ENCODE results near the gene TMEM74B. TPM values are rescaled to one million over a fixed set of nuclear protein-coding genes. Genes with fewer than 3 reads are reported as not detected.
"Not testable (repeated sequence)": the region's sequence is repeated elsewhere in the genome, so short reads cannot be mapped to it uniquely, and the experiment has no call there.

Gene TMEM74B
- total and polyA plus RNA-seq, 4 donors, result 2.3 to 10.9 (median 7.6) TPM

DNA sequence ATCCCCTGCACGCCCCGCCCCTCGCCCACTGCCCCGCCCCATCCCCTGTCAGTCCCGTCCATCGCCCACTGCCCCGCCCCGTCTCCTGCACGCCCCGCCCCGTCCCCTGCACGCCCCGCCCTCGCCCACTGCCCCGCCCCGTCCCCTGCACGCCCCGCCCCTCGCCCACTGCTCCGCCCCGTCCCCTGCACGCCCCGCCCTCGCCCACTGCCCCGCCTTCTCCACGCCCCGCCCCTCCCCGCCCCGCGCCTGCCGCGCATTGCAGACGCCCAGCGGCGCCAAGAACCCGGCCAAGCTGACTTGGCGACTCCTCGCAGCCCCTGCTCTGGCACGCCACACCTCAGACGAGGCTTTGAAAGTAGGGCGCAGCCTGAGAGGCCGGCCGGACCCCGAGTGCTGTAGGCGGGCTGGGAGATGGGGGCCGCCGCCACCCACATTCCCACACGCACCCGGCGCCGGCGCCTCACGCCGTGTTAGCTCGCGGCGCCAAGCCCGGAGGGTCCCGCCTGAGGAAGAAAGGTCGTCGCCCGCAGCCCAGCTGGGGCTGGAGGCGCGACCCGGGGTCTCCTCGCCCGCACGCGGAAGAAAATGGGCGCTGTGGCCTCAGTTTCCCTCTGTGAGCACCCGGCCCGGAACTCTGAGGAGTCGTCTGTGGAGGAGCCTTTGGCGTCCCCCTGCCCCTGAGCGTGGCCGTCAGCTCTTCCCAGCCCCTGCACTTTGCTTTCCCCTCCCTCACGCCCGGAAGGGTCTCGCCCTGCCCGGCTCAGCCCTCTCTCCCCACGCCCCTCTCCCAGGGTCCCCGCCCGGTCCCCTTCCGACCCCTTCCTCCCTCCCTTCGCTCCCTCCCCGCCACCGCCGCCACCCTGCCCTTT, 41.2 kb upstream of the TMEM74B start, which contains the start of gene RAD21L1:
RAD21L1 (plus strand) TSS at position 262 of the 872 bp plus-strand sequence. CDS start 2,410 bp downstream, outside the sequence.
- H3K27ac ChIP-seq (ENCODE audit: low read depth in 1 of 2, low read length in 1 of 2), result peak within 1 kb of the TSS in 1 of 2 donors; percentile 72
- WGBS, 2 donors, result 0 to 2% methylated on average over 39 to 87 of the region's 88 CpGs
- peak; percentile 71 to 85 (median 82) for DNase-seq
- ATAC-seq (ENCODE audit: insufficient read depth, low FRiP score), result peak; percentile 96
- peaks cover 0 to 36% (median 22%) of the 10 kb centered on the region in 3 donors for H3K27me3 ChIP-seq (ENCODE audit: control insufficient read depth in 3 of 3, insufficient read depth in 3 of 3, low read length in 2 of 3)
- no peaks in the 10 kb centered on the region for H3K9me3 ChIP-seq (ENCODE audit: control insufficient read depth in 4 of 4, insufficient read depth in 3 of 4, low read length in 3 of 4)
- no peaks in the 10 kb centered on the region for H3K36me3 ChIP-seq (ENCODE audit: control insufficient read depth in 4 of 4, insufficient read depth in 4 of 4, low read length in 4 of 4)
- H3K4me3 ChIP-seq, result peak within 1 kb of the TSS; percentile 50
- TF ChIP-seq, protein P1, sequence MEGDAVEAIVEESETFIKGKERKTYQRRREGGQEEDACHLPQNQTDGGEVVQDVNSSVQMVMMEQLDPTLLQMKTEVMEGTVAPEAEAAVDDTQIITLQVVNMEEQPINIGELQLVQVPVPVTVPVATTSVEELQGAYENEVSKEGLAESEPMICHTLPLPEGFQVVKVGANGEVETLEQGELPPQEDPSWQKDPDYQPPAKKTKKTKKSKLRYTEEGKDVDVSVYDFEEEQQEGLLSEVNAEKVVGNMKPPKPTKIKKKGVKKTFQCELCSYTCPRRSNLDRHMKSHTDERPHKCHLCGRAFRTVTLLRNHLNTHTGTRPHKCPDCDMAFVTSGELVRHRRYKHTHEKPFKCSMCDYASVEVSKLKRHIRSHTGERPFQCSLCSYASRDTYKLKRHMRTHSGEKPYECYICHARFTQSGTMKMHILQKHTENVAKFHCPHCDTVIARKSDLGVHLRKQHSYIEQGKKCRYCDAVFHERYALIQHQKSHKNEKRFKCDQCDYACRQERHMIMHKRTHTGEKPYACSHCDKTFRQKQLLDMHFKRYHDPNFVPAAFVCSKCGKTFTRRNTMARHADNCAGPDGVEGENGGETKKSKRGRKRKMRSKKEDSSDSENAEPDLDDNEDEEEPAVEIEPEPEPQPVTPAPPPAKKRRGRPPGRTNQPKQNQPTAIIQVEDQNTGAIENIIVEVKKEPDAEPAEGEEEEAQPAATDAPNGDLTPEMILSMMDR (IDR thresholded peaks at IDR 0.05; ENCODE audit: control extremely low read depth, extremely low read depth), result no peak
- peak within 1 kb of the TSS in 1 of 2 donors; percentile 25 for H3K9ac ChIP-seq (ENCODE audit: insufficient read depth in 1 of 2, low read length in 2 of 2)
- peaks cover 0 to 6% (median 0%) of the 10 kb centered on the region in 5 donors for H3K4me1 ChIP-seq (ENCODE audit: control insufficient read depth in 5 of 5, insufficient read depth in 5 of 5, low read length in 5 of 5)

DNA sequence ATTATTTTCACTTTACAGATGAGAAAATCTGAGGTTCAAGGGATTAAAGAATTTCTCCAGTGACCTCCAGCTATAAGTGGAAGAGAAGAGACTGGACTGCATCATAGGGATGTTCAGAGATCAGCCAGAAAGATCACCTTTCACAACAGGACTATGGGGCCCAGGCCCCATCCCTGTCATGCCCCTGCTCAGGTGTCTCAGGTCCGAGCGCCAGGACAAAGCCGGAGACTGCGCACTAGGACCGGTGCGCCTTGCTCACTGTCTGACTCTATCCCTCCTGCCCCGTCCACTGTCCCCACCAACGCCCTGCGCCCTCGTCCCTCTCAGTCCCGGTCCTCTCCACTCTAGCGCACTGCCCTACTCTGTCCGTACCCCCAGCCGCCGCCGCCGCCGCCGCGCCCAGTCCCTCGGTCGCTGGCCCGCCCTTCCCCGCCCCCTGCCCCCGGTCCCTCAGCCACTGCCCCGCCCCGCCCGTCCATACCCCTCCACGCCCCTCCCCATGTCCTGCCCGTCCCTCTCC, 40.5 kb upstream of the TMEM74B start:
- Histone ChIP-seq H3K27ac (ENCODE audit: low read depth in 1 of 2, low read length in 1 of 2) (no peak overlapping the region), H3K4me3 (no peak overlapping the region), H3K4me1 (ENCODE audit: control insufficient read depth in 5 of 5, insufficient read depth in 5 of 5, low read length in 5 of 5) (peaks cover 0 to 6% (median 0%) of the 10 kb centered on the region in 5 donors), H3K9me3 (ENCODE audit: control insufficient read depth in 4 of 4, insufficient read depth in 3 of 4, low read length in 3 of 4) (no peaks in the 10 kb centered on the region), H3K9ac (ENCODE audit: insufficient read depth in 1 of 2, low read length in 2 of 2) (no peak overlapping the region), H3K36me3 (ENCODE audit: control insufficient read depth in 4 of 4, insufficient read depth in 4 of 4, low read length in 4 of 4) (no peaks in the 10 kb centered on the region), H3K27me3 (ENCODE audit: control insufficient read depth in 3 of 3, insufficient read depth in 3 of 3, low read length in 2 of 3) (peaks cover 0 to 31% (median 22%) of the 10 kb centered on the region in 3 donors)
- DNase-seq, result no peak
- peak; percentile 42 for ATAC-seq (ENCODE audit: insufficient read depth, low FRiP score)
- 4% methylated on average over 24 to 30 of the region's 30 CpGs for WGBS, 2 donors
- TF ChIP-seq, protein P1 (IDR thresholded peaks at IDR 0.05; ENCODE audit: control extremely low read depth, extremely low read depth), result no peak

DNA sequence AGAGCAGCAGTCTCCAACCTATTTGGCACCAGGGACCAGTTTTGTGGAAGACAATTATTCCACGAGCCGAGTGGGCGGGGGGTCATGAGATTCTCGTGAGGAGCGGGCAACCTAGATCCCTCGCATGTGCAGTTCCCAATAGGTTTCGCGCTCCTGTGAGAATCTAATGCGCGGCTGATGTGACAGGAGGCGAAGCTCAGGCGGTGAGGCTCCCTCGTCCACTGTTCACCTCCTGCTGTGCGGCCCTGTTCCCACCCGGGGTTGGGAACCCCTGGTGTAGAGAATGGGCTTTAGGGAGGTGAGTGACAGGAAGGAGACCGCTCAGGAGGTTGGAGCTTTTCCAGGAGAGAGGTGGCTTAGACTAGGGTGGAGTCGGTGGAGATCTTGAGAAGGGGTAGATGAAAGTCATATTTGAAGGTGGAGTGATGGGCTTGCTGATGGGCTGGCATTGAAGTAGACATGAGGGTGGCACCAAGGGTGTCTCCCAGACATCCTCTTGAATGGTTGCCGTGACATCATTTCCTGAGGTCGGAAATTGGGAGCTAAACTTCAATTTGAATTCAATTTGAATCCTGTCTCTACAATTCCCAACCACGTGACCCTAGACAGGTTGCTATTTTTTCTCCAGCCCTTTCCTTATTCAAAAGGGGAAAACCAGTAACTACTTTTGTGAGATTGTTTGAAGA, 39.6 kb upstream of the TMEM74B start:
- Histone ChIP-seq H3K27ac (ENCODE audit: low read depth in 1 of 2, low read length in 1 of 2) (no peak overlapping the region), H3K9me3 (ENCODE audit: control insufficient read depth in 4 of 4, insufficient read depth in 3 of 4, low read length in 3 of 4) (no peaks in the 10 kb centered on the region), H3K27me3 (ENCODE audit: control insufficient read depth in 3 of 3, insufficient read depth in 3 of 3, low read length in 2 of 3) (peaks cover 0 to 24% (median 18%) of the 10 kb centered on the region in 3 donors), H3K9ac (ENCODE audit: insufficient read depth in 1 of 2, low read length in 2 of 2) (no peak overlapping the region), H3K4me3 (no peak overlapping the region), H3K36me3 (ENCODE audit: control insufficient read depth in 4 of 4, insufficient read depth in 4 of 4, low read length in 4 of 4) (no peaks in the 10 kb centered on the region), H3K4me1 (ENCODE audit: control insufficient read depth in 5 of 5, insufficient read depth in 5 of 5, low read length in 5 of 5) (peaks cover 0 to 6% (median 0%) of the 10 kb centered on the region in 5 donors)
- 78 to 89% methylated on average over 20 of the region's 20 CpGs for WGBS, 2 donors
- DNase-seq (no peak), ATAC-seq (ENCODE audit: insufficient read depth, low FRiP score) (no peak)
- TF ChIP-seq, protein P1 (IDR thresholded peaks at IDR 0.05; ENCODE audit: control extremely low read depth, extremely low read depth), result no peak

DNA sequence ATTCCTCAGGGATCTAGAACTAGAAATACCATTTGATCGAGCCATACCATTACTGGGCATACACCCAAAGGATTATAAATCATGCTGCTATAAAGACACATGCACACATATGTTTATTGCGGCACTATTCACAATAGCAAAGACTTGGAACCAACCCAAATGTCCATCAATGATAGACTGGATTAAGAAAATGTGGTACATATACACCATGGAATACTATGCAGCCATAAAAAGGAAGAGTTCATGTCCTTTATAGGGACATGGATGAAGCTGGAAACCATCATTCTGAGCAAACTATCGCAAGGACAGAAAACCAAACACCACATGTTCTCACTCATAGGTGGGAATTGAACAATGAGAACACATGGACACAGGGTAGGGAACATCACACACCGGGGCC, 38.0 kb upstream of the TMEM74B start:
- H3K9me3 ChIP-seq (ENCODE audit: control insufficient read depth in 4 of 4, insufficient read depth in 3 of 4, low read length in 3 of 4); H3K4me3 ChIP-seq; H3K9ac ChIP-seq (ENCODE audit: insufficient read depth in 1 of 2, low read length in 2 of 2); ATAC-seq (ENCODE audit: insufficient read depth, low FRiP score); H3K4me1 ChIP-seq (ENCODE audit: control insufficient read depth in 5 of 5, insufficient read depth in 5 of 5, low read length in 5 of 5); DNase-seq; H3K27ac ChIP-seq (ENCODE audit: low read depth in 1 of 2, low read length in 1 of 2); H3K36me3 ChIP-seq (ENCODE audit: control insufficient read depth in 4 of 4, insufficient read depth in 4 of 4, low read length in 4 of 4): not testable (repeated sequence)
- 82 to 89% methylated on average over 4 of the region's 4 CpGs for WGBS, 2 donors
- H3K27me3 ChIP-seq (ENCODE audit: control insufficient read depth in 3 of 3, insufficient read depth in 3 of 3, low read length in 2 of 3), result peaks cover 0 to 11% (median 8%) of the 10 kb centered on the region in 3 donors

DNA sequence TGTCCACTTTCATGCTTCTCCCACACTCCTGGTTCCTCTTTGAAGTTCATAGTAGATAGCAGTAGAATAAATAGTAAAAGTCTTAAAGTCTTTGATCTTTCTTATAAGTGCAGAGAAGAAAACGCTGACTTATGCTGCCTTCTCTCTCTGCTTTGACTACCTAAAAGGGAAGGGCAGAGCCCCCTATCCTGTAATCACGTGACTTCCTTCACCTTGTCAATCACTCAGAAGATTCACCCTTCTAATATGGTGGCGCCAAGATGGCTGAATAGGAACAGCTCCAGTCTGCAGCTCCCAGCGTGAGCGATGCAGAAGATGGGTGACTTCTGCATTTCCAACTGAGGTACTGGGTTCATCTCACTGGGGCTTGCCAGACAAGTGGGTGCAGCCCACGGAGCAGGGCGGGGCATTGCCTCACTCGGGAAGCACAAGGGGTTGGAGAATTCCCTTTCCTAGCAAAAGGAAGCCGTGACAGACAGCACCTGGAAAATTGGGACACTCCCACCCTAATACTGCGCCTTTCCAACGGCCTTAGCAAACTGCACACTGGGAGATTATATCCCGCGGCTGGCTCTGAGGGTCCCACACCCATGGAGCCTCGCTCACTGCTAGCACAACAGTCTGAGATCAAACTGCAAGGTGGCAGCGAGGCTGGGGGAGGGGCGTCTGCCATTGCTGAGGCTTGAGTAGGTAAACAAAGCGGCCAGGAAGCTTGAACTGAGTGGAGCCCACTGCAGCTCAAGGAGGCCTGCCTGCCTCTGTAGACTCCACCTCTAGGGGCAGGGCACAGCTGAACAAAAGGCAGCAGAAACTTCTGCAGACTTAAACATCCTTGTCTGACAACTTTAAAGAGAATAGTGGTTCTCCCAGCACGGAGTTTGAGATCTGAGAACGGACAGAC, 32.0 kb upstream of the TMEM74B start:
- not testable (repeated sequence) for ATAC-seq (ENCODE audit: insufficient read depth, low FRiP score); H3K9me3 ChIP-seq (ENCODE audit: control insufficient read depth in 4 of 4, insufficient read depth in 3 of 4, low read length in 3 of 4); H3K9ac ChIP-seq (ENCODE audit: insufficient read depth in 1 of 2, low read length in 2 of 2); H3K27me3 ChIP-seq (ENCODE audit: control insufficient read depth in 3 of 3, insufficient read depth in 3 of 3, low read length in 2 of 3); H3K4me3 ChIP-seq; H3K36me3 ChIP-seq (ENCODE audit: control insufficient read depth in 4 of 4, insufficient read depth in 4 of 4, low read length in 4 of 4); H3K4me1 ChIP-seq (ENCODE audit: control insufficient read depth in 5 of 5, insufficient read depth in 5 of 5, low read length in 5 of 5); H3K27ac ChIP-seq (ENCODE audit: low read depth in 1 of 2, low read length in 1 of 2); DNase-seq
- WGBS, 2 donors, result 76 to 86% methylated on average over 19 of the region's 19 CpGs

Data from lung (tissue), 12 donors.